HCT116 (cell line): ENCODE data around the gene MCFD2. TPM values are rescaled to one million over a fixed set of nuclear protein-coding genes. Genes with fewer than 3 reads are reported as not detected.

Source experiments
- ATAC-seq: fragments of 200-7000 bp; cut with Tn5 transposase; 2 replicates; pipeline ENCODE4 v1.9.1; 2020; ENCODE audit warnings: mild to moderate bottlenecking, moderate library complexity
- BruUV-seq: library from RNA; stranded (reverse); fragments of 400-500 nt; replicated peaks from 2 replicates; lab custom pipeline; 2021; lab: Mats Ljungman, UMichigan
- CTCF ChIA-PET: fragments of 300-600 bp; sonication (Branson Sonifier 250); formaldehyde crosslinking; loops from one replicate; lab custom pipeline; 2021; ENCODE audit warnings: antibody characterized with exemption; lab: Charles Lee
- POLR2A ChIA-PET: fragments of 300-600, 350-600 bp; sonication (Branson Sonifier 250); formaldehyde crosslinking; loops from one replicate; lab custom pipeline; 2021; ENCODE audit warnings: antibody characterized with exemption; lab: Charles Lee
- RAD21 ChIA-PET, 2 experiments: fragments of 300-600 bp; sonication (Branson Sonifier 250); formaldehyde crosslinking; loops; one replicate each; lab custom pipeline; 2023; ENCODE audit warnings: low total read pairs in 2 of 2; ENCODE audit not compliant: uncharacterized antibody in 2 of 2, unreplicated experiment in 2 of 2, low non-redundant PET in 1 of 2; lab: Charles Lee
- DNase-seq: peaks from one replicate; pipeline ENCODE4 v3.0.0-alpha.2; 2010; ENCODE audit warnings: low read depth, low spot score
- H2AFZ ChIP-seq: fragments of 200-600 bp; shearing (Covaris generic), sonication (generic); 2 replicates; pipeline ENCODE4 v1.6.1; 2017; ENCODE audit warnings: low read depth, mixed run types, mixed read lengths, antibody characterized with exemption, low read length; ENCODE audit not compliant: poor library complexity, severe bottlenecking
- H3K27ac ChIP-seq: 2 replicates; pipeline ENCODE4 v1.5.1; 2012; ENCODE audit warnings: low read depth, low read length
- H3K27me3 ChIP-seq: fragments of 200-600 bp; sonication (generic); 2 replicates; pipeline ENCODE4 v1.6.1; 2016; ENCODE audit warnings: mixed run types, low read length, mixed read lengths; ENCODE audit not compliant: insufficient read depth
- H3K36me3 ChIP-seq, 2 experiments: fragments of 200-500 bp in 1 of 2; fragments of 200-600 bp in 1 of 2; sonication (Bioruptor generic) in 1 of 2; sonication (generic) in 1 of 2; 2 replicates each; pipeline versions ENCODE4 v1.5.1 to v1.6.1; 2014 to 2016; ENCODE audit warnings: low read length in 2 of 2, inconsistent platforms in 1 of 2, mixed read lengths in 1 of 2, mixed run types in 1 of 2; ENCODE audit not compliant: insufficient read depth in 2 of 2, control insufficient read depth in 1 of 2
- H3K4me1 ChIP-seq, 2 experiments: fragments of 200-600 bp in 1 of 2; sonication (generic) in 1 of 2; 2 replicates each; pipeline versions ENCODE4 v1.5.1 to v1.6.1; 2012 to 2017; ENCODE audit warnings: low read length in 2 of 2, inconsistent platforms in 1 of 2, mild to moderate bottlenecking in 1 of 2, mixed read lengths in 1 of 2, mixed run types in 1 of 2, moderate library complexity in 1 of 2; ENCODE audit not compliant: insufficient read depth in 2 of 2, control insufficient read depth in 1 of 2
- H3K4me2 ChIP-seq: fragments of 200-600 bp; sonication (generic); 2 replicates; pipeline ENCODE4 v1.6.1; 2017; ENCODE audit warnings: mixed run types, low read length, mixed read lengths
- H3K4me3 ChIP-seq, 2 experiments: fragments of 200-600 bp in 1 of 2; sonication (generic) in 1 of 2; replicated peaks in 1 of 2; 2 replicates each; pipeline ENCODE4 v1.5.1; 2011 to 2016; ENCODE audit warnings: low read length in 2 of 2, control low read depth in 1 of 2, low read depth in 1 of 2, mild to moderate bottlenecking in 1 of 2, mixed read lengths in 1 of 2, mixed run types in 1 of 2
- H3K79me2 ChIP-seq: fragments of 200-600 bp; sonication (generic); 2 replicates; pipeline ENCODE4 v1.6.1; 2017; ENCODE audit warnings: mild to moderate bottlenecking, mixed run types, low read length, moderate library complexity, mixed read lengths; ENCODE audit not compliant: insufficient read depth
- H3K9ac ChIP-seq: fragments of 200-600 bp; sonication (generic); 2 replicates; pipeline ENCODE4 v1.6.1; 2016; ENCODE audit warnings: low read length, mixed read lengths
- H3K9me2 ChIP-seq: fragments of 200-600 bp; sonication (generic), shearing (Covaris generic); 2 replicates; pipeline ENCODE4 v1.6.1; 2017; ENCODE audit warnings: mixed run types, mild to moderate bottlenecking, moderate library complexity; ENCODE audit not compliant: insufficient read depth
- H3K9me3 ChIP-seq, 2 experiments: fragments of 200-500 bp in 1 of 2; fragments of 200-600 bp in 1 of 2; sonication (Bioruptor generic) in 1 of 2; sonication (generic) in 1 of 2; 2 replicates each; pipeline ENCODE4 v1.6.1; 2014 to 2017; ENCODE audit warnings: low read length in 2 of 2, mixed read lengths in 2 of 2, inconsistent platforms in 1 of 2, low read depth in 1 of 2, mild to moderate bottlenecking in 1 of 2, mixed run types in 1 of 2, moderate library complexity in 1 of 2; ENCODE audit not compliant: control insufficient read depth in 1 of 2, insufficient read depth in 1 of 2
- H4K20me1 ChIP-seq: fragments of 200-600 bp; sonication (generic), shearing (Covaris generic); 2 replicates; pipeline ENCODE4 v1.6.1; 2017; ENCODE audit warnings: mixed run types, mild to moderate bottlenecking, moderate library complexity; ENCODE audit not compliant: insufficient read depth
- ATF3 ChIP-seq: IDR thresholded peaks from 2 replicates; pipeline ENCODE4 v1.6.1; 2012
- CBX3 ChIP-seq: IDR thresholded peaks from 2 replicates; pipeline ENCODE4 v1.6.1; 2012; ENCODE audit warnings: low read depth
- EGR1 ChIP-seq: IDR thresholded peaks from 2 replicates; pipeline ENCODE4 v1.6.1; 2012; ENCODE audit warnings: low read depth
- ELF1 ChIP-seq: IDR thresholded peaks from 2 replicates; pipeline ENCODE4 v1.6.1; 2012; ENCODE audit warnings: low read depth, borderline replicate concordance
- EZH2 ChIP-seq: fragments of 200-600 bp; sonication (generic); IDR thresholded peaks from 2 replicates; pipeline ENCODE4 v1.6.1; 2017; ENCODE audit warnings: antibody characterized with exemption, mixed run types
- EZH2phosphoT487 ChIP-seq: fragments of 200-600 bp; IDR thresholded peaks from 2 replicates; pipeline ENCODE4 v1.6.1; 2018; ENCODE audit warnings: antibody characterized with exemption, borderline replicate concordance
- POLR2A ChIP-seq: IDR thresholded peaks from 2 replicates; pipeline ENCODE4 v1.7.0; 2011; ENCODE audit warnings: borderline replicate concordance; ENCODE audit not compliant: insufficient read depth, insufficient read length; ENCODE audit errors: extremely low read depth
- POLR2AphosphoS5 ChIP-seq: IDR thresholded peaks from 2 replicates; pipeline ENCODE4 v1.6.1; 2011; ENCODE audit warnings: mild to moderate bottlenecking, low read depth, low read length, moderate library complexity
- RAD21 ChIP-seq: IDR thresholded peaks from 2 replicates; pipeline ENCODE4 v1.6.1; 2012; ENCODE audit warnings: low read depth, mild to moderate bottlenecking
- REST ChIP-seq: IDR thresholded peaks from 2 replicates; pipeline ENCODE4 v1.6.1; 2012; ENCODE audit warnings: low read depth
- SIN3A ChIP-seq: IDR thresholded peaks from 2 replicates; pipeline ENCODE4 v1.6.1; 2012; ENCODE audit warnings: low read depth
- SP1 ChIP-seq: IDR thresholded peaks from 2 replicates; pipeline ENCODE4 v1.6.1; 2012; ENCODE audit warnings: low read depth
- YY1 ChIP-seq: IDR thresholded peaks from 2 replicates; pipeline ENCODE4 v1.6.1; 2011; ENCODE audit warnings: low read length, low read depth, moderate library complexity, mild to moderate bottlenecking; ENCODE audit not compliant: insufficient replicate concordance; ENCODE audit errors: extremely low read depth
- ZFX ChIP-seq: fragments of 450-650 bp; IDR thresholded peaks from 2 replicates; pipeline ENCODE4 v1.6.1; 2017
- ZNF274 ChIP-seq: fragments of 200-500 bp; sonication (Bioruptor generic); IDR thresholded peaks from 2 replicates; pipeline ENCODE4 v1.6.1; 2014; ENCODE audit warnings: mild to moderate bottlenecking, low read depth, low read length, inconsistent platforms
- intact Hi-C: fragments of 100-400 bp; cut with micrococcal nuclease; formaldehyde crosslinking; loops from 2 replicates; pipeline ENCODE4 v1.10.0; 2022
- total RNA-seq: library from RNA; stranded (reverse); gene quantifications from one replicate; pipeline ENCODE4 v1.2.1, GENCODE V29; 2021; ENCODE audit not compliant: unreplicated experiment
- TF ChIP-seq, protein P1 (sequence below): IDR thresholded peaks from 2 replicates; pipeline ENCODE4 v1.6.1; 2012
- TF ChIP-seq, protein P2 (sequence below): IDR thresholded peaks from 2 replicates; pipeline ENCODE4 v1.6.1; 2011; ENCODE audit warnings: mild to moderate bottlenecking, low read length, moderate library complexity; ENCODE audit not compliant: insufficient replicate concordance; ENCODE audit errors: extremely low read depth

MCFD2 gene
- total RNA-seq, 1 experiment from 2014 or later = 73.9 TPM

DNA sequence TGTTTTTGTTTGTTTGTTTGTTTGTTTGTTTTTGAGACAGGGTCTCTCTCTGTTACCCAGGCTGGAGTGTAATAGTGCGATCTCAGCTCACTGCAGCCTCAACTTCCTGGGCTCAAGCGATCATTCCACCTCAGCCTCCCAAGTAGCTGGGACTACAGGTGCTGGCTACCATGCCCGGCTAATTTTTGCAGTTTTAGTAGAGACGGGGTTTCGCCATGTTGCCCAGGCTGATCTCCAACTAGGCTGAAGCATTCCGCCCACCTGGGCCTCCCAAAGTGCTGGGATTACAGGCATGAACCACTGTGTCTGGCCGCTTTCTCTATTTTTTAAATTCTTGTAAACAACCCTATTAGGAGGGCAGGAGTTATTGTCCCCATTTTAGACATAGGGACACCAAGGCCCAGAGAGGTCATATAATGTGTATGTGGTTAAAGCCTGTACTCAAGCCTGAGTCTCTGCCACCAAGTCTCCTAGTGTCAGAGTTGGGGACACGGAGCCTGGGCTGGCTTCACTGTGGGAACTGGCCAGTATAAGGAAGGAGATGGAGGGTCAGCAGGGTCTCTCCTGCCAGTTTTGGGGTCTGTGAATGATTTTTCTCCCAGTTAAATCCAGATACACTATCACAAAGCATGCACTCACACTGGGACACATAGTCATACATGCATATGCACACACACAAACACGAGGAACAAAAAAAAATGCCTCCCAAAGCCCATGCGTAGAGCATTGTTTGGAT, 27.5 kb upstream of the MCFD2 start:
- peaks cover 17 to 27% of the 10 kb centered on the region in 2 experiments for H3K4me1 ChIP-seq
- no TSS peak for BruUV-seq
- no peaks in the 10 kb centered on the region for H3K9me2 ChIP-seq
- no peak overlapping the region for H2AFZ ChIP-seq
- peaks cover 24% of the 10 kb centered on the region for H3K79me2 ChIP-seq
- peak overlapping the region; percentile 80 for H3K9ac ChIP-seq
- no peaks in the 10 kb centered on the region for H3K27me3 ChIP-seq
- RAD21 ChIA-PET = interaction anchor here in 1 of 2 experiments (1.2 kb wide), 1 partner anchor 42 kb away, joined by 3 read pairs; no protein-coding TSS in a partner anchor
- H3K4me2 ChIP-seq = peak overlapping the region; percentile 80
- intact Hi-C loops = no loop called here
- POLR2A ChIA-PET = no interaction called here
- H3K36me3 ChIP-seq = no peaks in the 10 kb centered on the region
- TF ChIP-seq POLR2A = no peak
- TF ChIP-seq, protein P1, sequence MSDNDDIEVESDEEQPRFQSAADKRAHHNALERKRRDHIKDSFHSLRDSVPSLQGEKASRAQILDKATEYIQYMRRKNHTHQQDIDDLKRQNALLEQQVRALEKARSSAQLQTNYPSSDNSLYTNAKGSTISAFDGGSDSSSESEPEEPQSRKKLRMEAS = no peak
- no peak for TF ChIP-seq EGR1
- TF ChIP-seq REST = no peak
- no peak for TF ChIP-seq EZH2phosphoT487
- no peak for TF ChIP-seq SIN3A
- TF ChIP-seq YY1 = no peak
- no peak for TF ChIP-seq RAD21
- no peak for TF ChIP-seq ZFX
- no peak for TF ChIP-seq ATF3
- TF ChIP-seq POLR2AphosphoS5 = no peak
- TF ChIP-seq, protein P2, sequence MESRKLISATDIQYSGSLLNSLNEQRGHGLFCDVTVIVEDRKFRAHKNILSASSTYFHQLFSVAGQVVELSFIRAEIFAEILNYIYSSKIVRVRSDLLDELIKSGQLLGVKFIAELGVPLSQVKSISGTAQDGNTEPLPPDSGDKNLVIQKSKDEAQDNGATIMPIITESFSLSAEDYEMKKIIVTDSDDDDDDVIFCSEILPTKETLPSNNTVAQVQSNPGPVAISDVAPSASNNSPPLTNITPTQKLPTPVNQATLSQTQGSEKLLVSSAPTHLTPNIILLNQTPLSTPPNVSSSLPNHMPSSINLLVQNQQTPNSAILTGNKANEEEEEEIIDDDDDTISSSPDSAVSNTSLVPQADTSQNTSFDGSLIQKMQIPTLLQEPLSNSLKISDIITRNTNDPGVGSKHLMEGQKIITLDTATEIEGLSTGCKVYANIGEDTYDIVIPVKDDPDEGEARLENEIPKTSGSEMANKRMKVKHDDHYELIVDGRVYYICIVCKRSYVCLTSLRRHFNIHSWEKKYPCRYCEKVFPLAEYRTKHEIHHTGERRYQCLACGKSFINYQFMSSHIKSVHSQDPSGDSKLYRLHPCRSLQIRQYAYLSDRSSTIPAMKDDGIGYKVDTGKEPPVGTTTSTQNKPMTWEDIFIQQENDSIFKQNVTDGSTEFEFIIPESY = no peak
- no peak for TF ChIP-seq SP1
- TF ChIP-seq EZH2 = no peak
- TF ChIP-seq ELF1 = no peak
- no peak for TF ChIP-seq ZNF274
- no peak for TF ChIP-seq CBX3
- H4K20me1 ChIP-seq = no peaks in the 10 kb centered on the region
- H3K9me3 ChIP-seq = no peaks in the 10 kb centered on the region
- no peak overlapping the region for H3K27ac ChIP-seq
- ATAC-seq (no peak), DNase-seq (no peak)
- CTCF ChIA-PET = no interaction called here
- H3K4me3 ChIP-seq = no peak overlapping the region; a peak in 2 of 4 replicates
